Stimulated activated CD4-positive, alpha-beta T cell treated with anti-CD3 and anti-CD28 coated beads, Interleukin-1b, Interleukin-23, amount 100 ng/mL, for 4 hours (primary cell): ENCODE data around the gene LOXHD1.

Experiments used
- DNase-seq, 2 donors: peaks; one replicate each; pipeline ENCODE4 v3.0.0-alpha.2; 2020; ENCODE audit warnings: low read depth in 2 of 2

LOXHD1 gene

DNA sequence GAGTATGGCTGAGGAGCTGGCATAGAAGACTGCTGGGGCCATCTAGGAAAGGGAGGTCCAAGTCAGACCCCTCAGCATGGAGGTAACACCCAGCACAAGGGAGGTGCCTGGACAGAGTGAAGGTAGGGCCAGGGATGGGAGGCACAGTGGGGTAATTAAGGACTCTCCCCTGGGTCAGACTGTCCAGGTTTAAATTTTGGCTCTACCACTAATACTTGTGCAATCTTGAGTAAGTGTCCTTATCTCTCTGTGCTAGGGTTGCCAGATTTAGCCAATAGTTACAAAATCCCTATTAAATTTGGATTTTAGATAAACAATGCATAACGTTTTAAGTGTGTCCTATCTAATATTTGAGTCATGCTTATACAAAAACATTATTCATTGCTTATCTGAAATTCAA is 109.5 kb downstream of the LOXHD1 start:
- DNase-seq, result no peak

DNA sequence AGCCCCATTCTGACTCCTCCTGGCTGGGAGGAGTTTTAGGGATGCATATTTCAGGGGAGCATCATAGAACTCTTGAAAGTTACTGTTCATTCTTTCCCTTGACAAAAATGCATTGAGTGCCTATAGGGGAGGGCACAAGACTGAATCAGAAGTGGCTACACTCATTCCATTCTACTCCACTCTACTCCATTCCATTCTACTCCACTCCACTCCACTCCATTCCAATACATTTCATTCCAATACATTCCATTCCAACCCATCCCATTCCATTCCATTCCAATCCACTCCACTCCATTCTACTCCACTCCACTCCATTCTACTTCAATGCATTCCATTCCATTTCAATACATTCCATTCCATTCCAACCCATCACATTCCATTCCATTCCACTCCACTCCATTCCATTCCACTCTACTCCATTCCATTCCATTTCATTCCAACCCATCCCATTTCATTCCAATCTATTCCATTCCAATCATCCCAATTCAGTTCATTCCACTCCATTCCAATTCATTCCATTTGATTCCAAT is 110.8 kb downstream of the LOXHD1 start:
- no peak for DNase-seq

DNA sequence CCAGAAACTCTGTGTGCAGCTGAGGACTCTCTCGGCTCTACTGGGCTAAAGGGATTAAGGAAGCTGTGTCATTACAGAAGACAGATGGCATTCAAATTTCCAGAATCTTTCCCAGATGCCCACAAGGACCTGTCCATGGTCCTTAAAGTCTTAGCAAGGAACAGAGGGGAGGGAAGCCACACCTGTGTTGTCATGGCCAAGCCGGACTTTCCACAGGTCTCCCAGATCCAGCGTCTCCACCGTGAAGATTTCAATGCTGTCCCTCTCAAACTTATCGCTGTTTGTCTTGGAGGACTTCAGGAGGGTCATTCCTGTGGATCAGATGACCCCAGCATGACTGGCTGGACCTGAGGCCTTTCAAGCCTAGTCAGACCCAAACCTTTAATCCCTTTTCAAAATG is 114.5 kb downstream of the LOXHD1 start:
- no peak for DNase-seq

DNA sequence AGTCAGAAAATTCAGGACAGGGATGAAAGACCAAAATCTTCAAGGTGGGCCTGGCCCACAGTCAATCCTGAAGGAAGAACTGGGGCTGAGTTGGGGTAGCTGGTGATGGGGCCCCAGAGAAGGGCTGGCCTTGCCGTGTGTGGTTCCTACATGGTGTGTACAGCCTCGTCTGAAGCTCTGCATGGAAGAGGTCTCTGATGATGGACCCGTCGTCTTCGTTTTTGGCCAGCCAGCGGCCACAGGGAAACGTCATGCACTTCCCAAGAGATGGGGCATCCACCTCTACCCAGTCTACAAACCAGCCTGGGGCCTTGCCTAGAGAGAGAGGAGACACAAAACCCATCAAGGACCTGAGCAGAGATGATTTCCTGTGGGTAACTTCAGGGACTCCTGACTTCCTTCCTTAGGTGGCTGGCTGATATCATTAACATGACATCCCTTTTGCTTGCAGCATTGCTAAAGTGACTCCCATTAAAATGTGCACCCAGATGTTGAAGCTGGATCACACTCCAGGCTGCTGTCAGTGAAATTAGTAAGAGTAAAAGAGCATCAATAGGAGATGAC is 115.3 kb downstream of the LOXHD1 start:
- DNase-seq, result no peak

DNA sequence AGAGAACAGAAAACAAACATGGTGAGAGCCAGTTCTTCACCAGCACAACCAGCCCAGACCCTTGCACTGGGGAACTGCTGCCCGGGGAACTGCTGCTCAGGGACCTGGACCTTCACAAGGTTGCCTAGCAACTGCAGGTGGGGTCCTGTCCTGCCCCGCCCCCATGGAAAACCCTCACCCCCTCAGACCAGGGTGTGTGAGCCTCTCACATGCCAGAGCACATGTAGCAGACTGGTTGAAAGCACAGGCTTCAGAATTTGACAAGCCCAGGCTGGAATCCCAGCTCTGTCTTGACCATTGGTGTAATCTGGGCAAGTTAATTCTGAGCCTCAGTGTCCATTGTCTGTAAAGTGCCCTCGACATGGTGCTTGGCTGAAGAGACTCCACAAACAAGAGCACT is 118.6 kb downstream of the LOXHD1 start:
- no peak for DNase-seq

DNA sequence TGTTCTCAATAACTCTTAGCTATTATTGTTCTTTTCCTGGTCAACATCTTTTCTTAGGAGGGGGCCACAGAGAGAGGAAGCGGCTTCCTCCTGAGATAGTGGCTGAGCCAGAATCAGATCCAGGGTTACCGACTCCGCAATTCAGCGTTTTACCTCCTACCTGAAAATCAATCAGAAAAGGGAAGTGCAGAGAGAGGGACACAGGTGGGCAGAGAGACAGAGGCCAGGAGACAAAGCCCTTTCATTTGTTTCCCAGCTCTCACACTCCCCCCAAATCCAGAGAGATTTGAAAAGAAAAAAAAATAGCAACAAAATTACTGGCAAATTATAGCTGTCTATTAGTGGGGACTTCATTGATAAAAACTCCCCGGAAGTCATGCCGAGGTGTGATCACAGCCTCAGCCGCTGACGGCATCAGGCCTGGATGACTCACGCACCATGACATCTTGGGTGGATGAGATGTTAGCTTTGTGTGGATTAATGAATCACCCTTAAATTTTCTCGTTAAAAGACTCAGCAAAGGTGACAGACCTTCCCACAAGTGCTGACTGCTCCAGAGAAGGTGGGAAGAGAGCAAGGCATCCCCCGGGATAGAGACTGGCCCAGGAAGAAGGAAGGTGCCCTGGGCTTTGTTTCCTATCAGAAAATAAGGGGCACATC is 120.7 kb downstream of the LOXHD1 start:
- no peak for DNase-seq

DNA sequence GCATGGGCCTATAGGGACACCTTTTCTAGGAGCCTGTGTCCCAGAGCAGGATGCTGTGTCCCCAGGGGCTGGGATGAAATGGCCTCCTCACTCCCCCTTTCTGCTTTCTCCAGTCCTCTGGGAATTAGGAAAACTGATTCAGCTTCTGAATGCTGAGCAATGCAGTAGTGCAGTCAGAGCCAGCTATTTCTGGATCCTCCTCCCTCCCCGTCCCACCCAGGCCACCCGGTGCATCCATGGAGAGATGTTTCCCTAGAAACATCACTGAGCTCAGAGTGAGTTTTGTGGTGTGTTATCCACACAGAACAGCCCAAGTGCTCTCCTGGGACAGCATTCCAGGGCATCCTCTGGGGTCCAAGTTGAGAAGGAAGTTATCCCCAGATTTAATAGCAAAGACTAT is 125.5 kb downstream of the LOXHD1 start:
- DNase-seq, result no peak

DNA sequence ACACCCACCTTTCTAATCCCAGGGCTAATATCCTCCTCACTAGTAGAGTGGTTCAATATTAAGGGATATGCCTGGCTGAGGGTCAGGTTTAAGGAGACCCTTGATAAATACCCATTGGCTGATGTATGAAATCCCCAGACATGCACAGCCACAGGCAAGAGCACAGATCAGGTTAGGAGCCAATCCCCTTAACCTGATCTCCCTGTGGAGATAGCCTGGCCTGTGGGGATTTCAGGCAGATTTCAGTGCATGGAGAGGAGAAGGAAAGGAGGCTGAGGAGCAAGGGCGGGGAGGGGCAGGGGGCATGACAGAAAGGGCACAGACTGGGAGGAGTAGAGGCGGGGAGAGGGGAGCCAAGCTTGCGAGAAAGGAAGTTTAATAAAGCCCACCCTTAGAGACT is 129.0 kb downstream of the LOXHD1 start:
- no peak for DNase-seq

DNA sequence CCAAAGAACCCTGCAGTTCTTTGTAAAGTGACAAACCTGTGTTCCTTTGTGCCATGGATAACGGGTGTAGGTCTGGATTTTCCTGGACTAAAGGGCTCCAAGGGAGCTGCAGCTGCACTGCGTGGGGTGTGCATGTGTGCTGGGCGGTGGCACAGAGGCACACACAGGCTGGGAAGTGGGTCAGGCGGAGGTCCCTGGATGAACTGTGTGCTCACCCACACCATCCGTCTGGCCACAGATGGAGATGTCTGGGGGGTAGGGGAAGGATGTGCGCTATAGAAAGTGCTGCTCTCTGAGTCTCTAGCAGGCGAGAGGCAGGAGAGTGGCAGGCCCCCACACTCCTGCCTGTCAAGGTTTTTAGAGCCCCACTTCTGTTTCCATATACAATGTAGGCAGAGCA is 137.2 kb downstream of the LOXHD1 start:
- DNase-seq, result no peak

DNA sequence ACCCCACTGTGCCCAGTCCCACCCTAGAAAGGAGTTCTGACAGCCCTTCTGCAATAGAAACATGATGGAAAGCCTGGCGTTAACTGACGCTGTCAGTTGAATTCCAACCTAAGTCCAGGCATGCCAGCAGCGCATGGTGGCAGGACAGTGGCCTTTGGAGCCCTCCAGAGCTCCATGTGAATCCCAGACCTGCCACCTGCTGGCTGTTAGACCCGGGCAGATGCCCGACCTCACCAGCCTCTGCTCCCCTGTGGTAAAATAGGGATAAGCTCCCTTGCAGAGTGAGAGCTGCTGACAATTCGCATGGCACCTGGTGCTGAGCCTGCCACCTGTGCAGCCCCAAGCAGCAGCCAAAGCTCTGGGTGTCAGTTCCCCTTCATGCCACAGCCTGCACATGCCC is 138.6 kb downstream of the LOXHD1 start:
- no peak for DNase-seq

DNA sequence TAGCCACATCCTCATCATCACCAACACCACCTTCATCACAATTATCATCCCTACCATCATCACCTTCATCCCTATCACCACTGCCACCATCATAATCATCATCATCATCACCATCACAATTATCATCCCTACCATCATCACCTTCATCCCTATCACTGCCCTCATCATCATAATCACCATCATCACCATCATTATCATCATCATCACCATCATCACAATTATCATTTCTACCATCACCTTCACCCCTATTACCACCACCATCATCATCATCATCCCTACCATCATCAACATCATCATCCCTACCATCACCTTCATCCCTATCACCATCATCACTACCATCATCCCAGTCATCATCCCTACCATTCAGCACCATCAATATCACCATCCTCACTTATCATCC is 140.5 kb downstream of the LOXHD1 start:
- no peak for DNase-seq

DNA sequence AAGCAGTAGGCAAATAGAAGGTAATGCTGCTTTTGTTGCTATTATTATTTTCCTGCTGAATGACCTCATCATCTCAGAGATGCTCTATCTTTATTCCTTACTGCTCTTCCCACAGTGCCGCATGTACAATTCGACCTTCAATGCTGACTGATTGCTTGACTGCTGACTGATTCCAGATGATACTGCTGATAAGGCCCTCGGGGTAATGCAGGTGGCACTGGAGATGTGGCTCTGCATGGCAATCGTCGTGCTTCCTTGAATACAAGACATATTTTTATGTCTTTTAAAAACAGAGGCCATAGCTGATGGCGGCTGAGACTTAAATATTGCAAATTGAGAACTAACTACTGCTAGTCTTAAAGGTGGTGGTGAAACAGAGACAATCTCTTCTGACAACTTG is 146.6 kb downstream of the LOXHD1 start:
- DNase-seq, result no peak

DNA sequence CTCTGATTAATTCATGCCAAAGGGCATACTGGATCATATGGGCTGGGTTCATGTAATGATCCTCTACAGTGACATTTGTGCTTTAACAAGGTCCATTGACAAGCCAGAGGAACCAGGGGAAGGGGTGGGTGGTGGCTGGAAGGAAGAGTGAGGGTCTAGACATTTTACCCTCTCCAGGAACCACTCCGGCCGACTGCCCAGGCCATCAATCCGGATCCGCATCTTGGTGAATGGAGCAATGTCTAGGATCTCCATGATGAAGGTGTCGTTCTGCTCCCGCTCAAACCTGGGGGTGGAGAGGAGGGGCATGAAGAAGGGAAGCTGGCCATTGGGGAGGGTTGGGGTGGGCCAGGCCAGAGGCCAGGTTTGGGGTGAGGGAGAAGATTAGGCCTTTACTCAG is 147.5 kb downstream of the LOXHD1 start:
- no peak for DNase-seq

DNA sequence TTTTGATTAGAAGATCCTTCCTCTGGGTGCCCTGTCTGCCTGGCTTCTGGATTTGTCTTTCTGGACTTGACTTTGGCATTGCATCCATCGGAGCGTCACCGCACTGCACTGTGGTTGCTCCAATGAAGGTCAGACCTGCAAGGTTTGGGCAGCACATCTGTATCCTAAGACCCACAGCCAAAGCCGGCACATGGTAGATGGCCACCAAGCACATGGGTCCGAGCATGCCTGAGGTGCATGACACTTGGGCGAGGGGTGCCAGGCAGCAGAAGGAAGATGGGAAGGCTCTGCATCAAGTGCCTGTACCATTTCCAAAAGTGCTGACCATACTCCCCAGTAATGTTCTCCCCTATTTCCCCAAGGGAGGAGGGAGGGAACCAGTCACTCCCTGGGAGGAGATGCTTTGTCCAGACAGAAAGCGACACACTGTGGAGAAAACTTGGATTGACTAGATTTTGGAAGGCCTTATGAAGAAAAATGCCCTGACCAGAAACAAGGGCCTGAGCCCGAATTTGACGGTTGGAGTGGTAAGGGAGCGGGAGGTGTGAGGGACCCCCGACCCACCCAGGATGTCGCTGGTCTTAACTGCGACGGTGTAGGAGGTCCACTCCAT is 149.9 kb downstream of the LOXHD1 start:
- no peak for DNase-seq

DNA sequence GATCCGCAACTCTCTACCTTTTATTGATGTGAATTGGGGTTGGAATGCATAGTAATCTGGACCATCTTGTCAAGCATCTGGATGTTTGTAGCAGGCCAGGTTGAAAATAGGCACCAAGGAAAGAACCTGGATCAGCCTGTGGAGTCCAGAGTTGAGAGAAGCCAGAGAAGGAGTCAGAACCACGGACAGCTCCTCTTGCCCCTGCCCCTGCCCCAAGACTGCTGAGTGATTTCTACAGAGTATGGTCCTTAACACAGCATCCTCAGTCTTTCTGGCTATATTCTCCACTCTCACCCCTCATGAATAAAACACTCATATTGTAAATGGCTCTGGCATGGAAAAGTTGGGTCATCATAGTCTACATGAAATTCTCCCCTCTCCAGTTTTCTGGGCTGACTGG is 154.6 kb downstream of the LOXHD1 start:
- DNase-seq, result no peak

DNA sequence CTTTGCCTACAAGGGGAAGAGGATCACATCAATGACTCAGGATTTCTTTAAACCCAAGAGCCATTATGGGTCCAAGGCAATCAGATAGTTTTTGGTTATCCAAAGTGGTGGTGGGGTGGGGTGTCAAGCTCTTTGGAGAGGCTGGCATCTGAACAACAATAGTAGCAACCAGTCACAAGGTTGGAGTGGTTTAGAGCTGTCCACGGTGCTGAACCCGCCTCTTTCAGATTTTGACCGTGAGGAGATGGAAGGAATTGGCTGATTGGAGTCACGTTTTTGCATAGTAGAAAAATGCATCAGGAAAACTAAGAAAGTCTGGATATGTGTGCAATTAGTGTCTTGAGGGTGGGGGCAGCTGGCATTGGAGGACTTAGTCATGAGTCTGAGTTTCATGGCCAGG is 159.9 kb downstream of the LOXHD1 start:
- peak in 1 of 2 donors; percentile 10 for DNase-seq

DNA sequence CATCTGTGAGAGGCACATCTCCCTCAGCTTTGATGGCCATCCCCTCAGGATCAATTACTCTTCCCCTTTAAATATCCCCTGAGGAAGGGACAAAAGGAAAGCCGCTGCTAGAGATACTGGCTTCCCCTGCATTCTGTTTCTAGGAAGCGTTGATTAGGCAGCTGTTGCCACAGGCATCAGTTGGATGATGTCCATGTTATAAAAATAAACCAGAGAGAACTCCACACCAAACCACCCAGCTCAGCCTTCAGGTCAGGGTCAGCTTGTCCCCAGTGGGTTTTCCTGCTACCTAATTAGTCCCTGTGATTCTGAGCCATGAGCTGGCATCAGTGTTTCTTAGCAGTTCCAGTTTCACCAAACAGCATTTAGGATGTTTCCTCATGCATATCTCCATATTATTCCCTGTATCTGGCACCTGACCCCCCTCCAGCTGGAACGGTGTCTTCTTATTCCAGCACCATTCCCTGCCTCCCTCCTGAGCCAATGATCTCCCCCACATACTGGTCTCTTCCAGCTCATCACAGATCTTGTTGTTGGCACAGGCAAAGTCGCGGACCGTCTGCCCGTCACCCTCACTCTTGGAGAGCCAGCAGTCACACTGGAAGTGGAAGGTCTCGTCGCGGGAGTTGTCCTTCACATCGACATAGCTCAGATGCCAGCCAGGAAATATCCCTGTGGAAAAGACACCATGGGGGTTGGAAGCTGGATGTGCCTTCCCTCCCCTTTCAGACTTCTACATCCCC is 168.4 kb downstream of the LOXHD1 start:
- no peak for DNase-seq

DNA sequence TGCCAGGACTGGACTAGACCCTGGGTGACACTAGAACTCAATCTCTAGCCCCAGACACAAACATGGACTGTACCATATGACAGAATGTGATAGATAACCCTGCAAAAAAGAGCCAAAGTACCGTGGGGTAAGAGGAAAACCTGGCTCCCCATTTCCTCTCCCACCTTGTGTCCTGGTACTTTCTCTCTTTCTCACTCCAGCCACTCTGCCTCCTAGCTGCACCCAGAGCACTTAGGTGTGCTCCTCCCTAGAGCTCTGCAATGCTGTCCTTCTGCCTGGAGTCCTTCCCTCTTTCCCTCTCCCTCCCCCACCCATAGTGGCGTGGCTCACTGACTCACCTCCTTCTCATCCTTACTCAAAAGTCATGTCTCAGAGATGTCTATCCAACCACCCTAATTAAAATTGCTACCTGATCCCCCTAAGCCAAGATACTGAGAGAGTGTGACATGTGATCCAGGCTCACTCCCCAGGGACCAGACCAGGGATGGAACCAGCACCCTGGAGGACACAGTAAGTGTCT is 171.3 kb downstream of the LOXHD1 start:
- DNase-seq, result no peak

DNA sequence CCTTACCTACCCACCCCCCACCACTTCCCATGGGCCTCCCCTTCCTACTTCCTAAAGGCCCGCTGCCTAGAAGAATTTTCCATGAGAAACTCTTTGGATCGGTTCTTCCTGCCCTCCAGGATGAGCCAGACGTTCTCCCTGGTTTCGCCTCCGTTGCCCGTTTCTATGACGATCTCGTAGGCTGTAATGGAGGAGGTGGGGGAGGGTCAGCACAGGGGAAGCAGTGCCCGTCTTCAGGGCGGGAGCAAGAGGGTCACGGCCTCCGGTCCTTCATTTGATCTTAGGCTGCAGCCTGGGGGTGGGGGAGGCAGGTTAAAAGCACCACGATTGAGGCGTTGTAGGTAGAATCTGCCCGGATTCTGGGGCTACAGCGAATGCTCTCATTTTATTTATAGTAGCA is 172.0 kb downstream of the LOXHD1 start:
- DNase-seq, result no peak

DNA sequence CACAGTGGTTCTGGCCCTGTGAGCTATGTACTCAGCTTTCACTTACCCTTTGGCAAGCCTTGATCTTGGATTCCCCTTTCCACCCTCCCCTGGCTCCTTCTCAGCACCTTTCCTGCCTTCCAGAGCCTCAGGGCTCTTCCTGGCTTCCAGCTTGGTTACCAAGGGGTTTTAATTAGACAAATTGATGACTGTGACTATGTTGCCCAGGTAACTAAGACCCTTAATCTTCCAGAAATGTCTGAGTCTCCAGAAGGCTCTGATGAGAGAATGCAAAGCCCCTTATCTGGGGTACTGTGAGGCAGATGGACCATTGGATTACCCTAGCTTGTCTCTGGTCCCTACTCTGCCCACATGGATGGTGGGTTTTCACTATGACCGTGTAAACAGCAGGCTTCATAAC is 174.2 kb downstream of the LOXHD1 start:
- no peak for DNase-seq

DNA sequence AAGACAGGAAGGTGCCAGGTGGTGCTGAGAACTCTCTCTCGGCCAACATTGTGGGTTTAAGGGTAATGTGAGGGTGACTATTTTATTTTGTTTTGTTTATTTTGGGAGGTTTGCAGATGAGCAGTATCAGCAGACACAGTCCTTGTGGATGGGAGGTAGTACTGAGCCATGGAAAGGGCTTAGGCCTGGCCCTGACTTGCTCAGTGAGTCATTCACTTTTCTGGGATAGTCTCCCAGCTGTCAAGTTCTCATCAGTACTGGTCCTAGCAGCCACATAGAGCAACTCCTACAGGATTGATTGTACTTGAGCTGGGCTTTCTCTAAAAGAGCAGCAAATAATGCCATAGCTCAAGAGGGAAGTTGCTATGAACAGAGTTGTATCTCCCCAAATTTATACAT is 175.2 kb downstream of the LOXHD1 start:
- DNase-seq, result no peak

DNA sequence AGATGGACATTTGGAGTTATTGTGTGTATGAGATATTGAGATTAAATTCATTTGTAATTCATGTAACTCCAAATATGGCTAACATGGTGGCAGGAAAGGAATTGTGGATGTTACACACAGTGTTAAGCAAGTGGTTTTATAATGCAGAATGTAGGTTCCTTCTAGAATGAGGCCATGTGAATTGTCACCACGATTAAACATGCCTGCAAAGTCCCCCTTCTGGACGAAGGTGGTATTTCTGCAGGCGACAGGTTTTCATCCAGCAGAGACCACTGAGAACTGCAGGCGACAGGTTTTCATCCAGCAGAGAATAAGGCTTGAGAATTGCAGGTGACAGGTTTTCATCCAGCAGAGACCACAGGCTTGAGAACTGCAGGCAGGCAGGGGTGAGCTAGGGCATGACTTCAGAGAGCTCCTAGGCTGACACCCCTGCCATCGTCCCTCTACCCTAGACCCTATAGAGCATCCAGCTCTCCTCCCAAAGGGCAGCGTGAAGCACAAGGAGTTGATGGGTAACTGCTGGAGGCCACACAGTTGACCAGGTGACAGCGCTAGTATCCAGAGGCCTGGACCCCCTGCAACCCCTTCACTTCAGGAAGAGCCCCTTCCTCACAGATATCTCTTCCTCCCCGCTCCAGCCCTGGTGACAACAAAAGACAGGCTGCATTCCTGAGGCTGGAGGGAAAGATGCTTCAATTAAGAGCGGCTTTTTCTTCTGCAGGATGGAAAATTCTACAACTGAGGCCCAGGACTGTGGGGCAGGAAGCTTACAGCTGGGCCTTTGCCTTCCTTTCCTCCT is 175.8 kb downstream of the LOXHD1 start:
- DNase-seq, result peak; percentile 27 to 38
